Neutrophil (primary cell): Measurements from ENCODE around the gene CLEC14A.
A peak's percentile ranks its signal among the peaks of the same experiment; 100 is the strongest.

ENCODE experiments used
- H3K27ac ChIP-seq: fragments of 200-600 bp; sonication (generic); 2 replicates; pipeline ENCODE4 v1.5.1; 2016; ENCODE audit warnings: mild to moderate bottlenecking, moderate library complexity
- H3K27me3 ChIP-seq: fragments of 200-600 bp; sonication (generic); 2 replicates; pipeline ENCODE4 v1.6.0; 2016; ENCODE audit warnings: mild to moderate bottlenecking
- H3K36me3 ChIP-seq: fragments of 200-600 bp; sonication (generic); 2 replicates; pipeline ENCODE4 v1.5.1; 2017
- H3K4me1 ChIP-seq, 2 experiments: fragments of 200-600 bp in 1 of 2; sonication (generic) in 1 of 2; 1 replicate in 1 of 2; 2 replicates in 1 of 2; pipeline versions ENCODE4 v1.5.1 to v1.6.1; 2013 to 2016; ENCODE audit warnings: low read depth in 1 of 2, low read length in 1 of 2, mild to moderate bottlenecking in 1 of 2, moderate library complexity in 1 of 2; ENCODE audit not compliant: control insufficient read depth in 1 of 2, insufficient read depth in 1 of 2
- H3K4me3 ChIP-seq, 2 experiments: fragments of 200-600 bp in 1 of 2; sonication (generic) in 1 of 2; 1 replicate in 1 of 2; 2 replicates in 1 of 2; pipeline ENCODE4 v1.5.1; 2013 to 2016; ENCODE audit warnings: low read depth in 1 of 2, low read length in 1 of 2, mild to moderate bottlenecking in 1 of 2, moderate library complexity in 1 of 2
- H3K9me3 ChIP-seq: fragments of 200-600 bp; sonication (generic); 2 replicates; pipeline ENCODE4 v1.5.1; 2016
- CTCF ChIP-seq: fragments of 200-600 bp; sonication (generic); IDR thresholded peaks from 2 replicates; pipeline ENCODE4 v1.5.1; 2016; ENCODE audit warnings: antibody characterized with exemption

CLEC14A gene

GRCh38 chr14:38278035-38278434 is 22.1 kb upstream of the CLEC14A start:
- TF ChIP-seq CTCF, result no peak

GRCh38 chr14:38262844-38263243 is 7.0 kb upstream of the CLEC14A start:
- H3K9me3 ChIP-seq, result no peaks in the 10 kb centered on the region
- H3K36me3 ChIP-seq, result no peaks in the 10 kb centered on the region
- TF ChIP-seq CTCF, result no peak
- H3K27ac ChIP-seq, result no peak overlapping the region
- H3K27me3 ChIP-seq, result peaks cover 26% of the 10 kb centered on the region
- H3K4me3 ChIP-seq, result no peak overlapping the region
- no peaks in the 10 kb centered on the region for H3K4me1 ChIP-seq

More at GRCh38 chr14:38278035-38278434, 22.1 kb upstream of the CLEC14A start:
- Histone ChIP-seq H3K4me1 (no peaks in the 10 kb centered on the region), H3K27me3 (no peaks in the 10 kb centered on the region), H3K4me3 (no peak overlapping the region), H3K36me3 (no peaks in the 10 kb centered on the region), H3K9me3 (no peaks in the 10 kb centered on the region), H3K27ac (no peak overlapping the region)

- TF ChIP-seq CTCF, result no peak
- Histone ChIP-seq H3K27me3 (peaks cover 38% of the 10 kb centered on the region), H3K36me3 (no peaks in the 10 kb centered on the region), H3K27ac (no peak overlapping the region), H3K4me3 (no peak overlapping the region), H3K4me1 (no peaks in the 10 kb centered on the region), H3K9me3 (no peaks in the 10 kb centered on the region)
These were observed 5.7 kb upstream of the CLEC14A start for GRCh38 chr14:38261620-38262019.

- no peaks in the 10 kb centered on the region for H3K9me3 ChIP-seq
- peaks cover 8 to 12% of the 10 kb centered on the region in 2 experiments for H3K4me1 ChIP-seq
- H3K27ac ChIP-seq, result no peak overlapping the region
- TF ChIP-seq CTCF, result no peak
- H3K27me3 ChIP-seq, result peaks cover 79% of the 10 kb centered on the region
- H3K4me3 ChIP-seq, result no peak overlapping the region
- no peaks in the 10 kb centered on the region for H3K36me3 ChIP-seq
These were observed 1.6 kb upstream of the CLEC14A start for GRCh38 chr14:38257507-38257906.

GRCh38 chr14:38256533-38256840 is 594 bp upstream of the CLEC14A start:
- Histone ChIP-seq H3K36me3 (no peaks in the 10 kb centered on the region), H3K4me3 (peak overlapping the region in 1 of 2 experiments; percentile 37), H3K9me3 (no peaks in the 10 kb centered on the region), H3K27me3 (peaks cover 87% of the 10 kb centered on the region), H3K27ac (no peak overlapping the region), H3K4me1 (peaks cover 8 to 12% of the 10 kb centered on the region in 2 experiments)
- no peak for TF ChIP-seq CTCF

- Histone ChIP-seq H3K27me3 (peaks cover 94% of the 10 kb centered on the region), H3K4me1 (peaks cover 8 to 12% of the 10 kb centered on the region in 2 experiments), H3K36me3 (no peaks in the 10 kb centered on the region), H3K27ac (no peak overlapping the region), H3K9me3 (no peaks in the 10 kb centered on the region), H3K4me3 (peak overlapping the region; percentile 11 to 37)
- TF ChIP-seq CTCF, result no peak
These were observed 553 bp downstream of the CLEC14A start for GRCh38 chr14:38255408-38255672.
